Stimulated activated CD8-positive, alpha-beta memory T cell treated with anti-CD3 and anti-CD28 coated beads, Interleukin-4, amount 100 ng/mL, for 24 hours (primary cell): ENCODE measurements around the gene GLCCI1.

Experiments
- DNase-seq: peaks from one replicate; pipeline ENCODE4 v3.0.0-alpha.2; 2020; ENCODE audit warnings: low read depth

The GLCCI1 gene

GRCh38 chr7:7968544-7969305, at the start of gene GLCCI1:
GLCCI1 (plus strand) TSS chr7:7968796; CDS start chr7:7969351, 555 bp downstream.
- peak; percentile 95 for DNase-seq

- DNase-seq: no peak
Measured at GRCh38 chr7:7919449-7919945, 49.1 kb upstream of the GLCCI1 start.

- DNase-seq: no peak
Measured at GRCh38 chr7:7920056-7920455, 48.5 kb upstream of the GLCCI1 start.

- no peak for DNase-seq
Measured at GRCh38 chr7:7920481-7920880, 48.1 kb upstream of the GLCCI1 start.

GRCh38 chr7:7921830-7922229, 46.8 kb upstream of the GLCCI1 start:
- no peak for DNase-seq

GRCh38 chr7:7922684-7923385, 45.8 kb upstream of the GLCCI1 start:
- DNase-seq: no peak

GRCh38 chr7:7923818-7924217, 44.8 kb upstream of the GLCCI1 start:
- DNase-seq: no peak

GRCh38 chr7:7924303-7924702, 44.3 kb upstream of the GLCCI1 start:
- DNase-seq: no peak

- no peak for DNase-seq
Measured at GRCh38 chr7:7931626-7932025, 37.0 kb upstream of the GLCCI1 start.

- no peak for DNase-seq
Measured at GRCh38 chr7:7932553-7932952, 36.0 kb upstream of the GLCCI1 start.

- no peak for DNase-seq
Measured at GRCh38 chr7:7933915-7934526, 34.6 kb upstream of the GLCCI1 start.

- DNase-seq: no peak
Measured at GRCh38 chr7:7934945-7935344, 33.7 kb upstream of the GLCCI1 start.

GRCh38 chr7:7938471-7938870, 30.1 kb upstream of the GLCCI1 start:
- no peak for DNase-seq

- DNase-seq: no peak
Measured at GRCh38 chr7:7943951-7944350, 24.6 kb upstream of the GLCCI1 start.

GRCh38 chr7:7944619-7945282, 23.8 kb upstream of the GLCCI1 start:
- peak; percentile 32 for DNase-seq

GRCh38 chr7:7946486-7946885, 22.1 kb upstream of the GLCCI1 start:
- DNase-seq: no peak

GRCh38 chr7:7948232-7948631, 20.4 kb upstream of the GLCCI1 start:
- no peak for DNase-seq

GRCh38 chr7:7953806-7954205, 14.8 kb upstream of the GLCCI1 start:
- no peak for DNase-seq

GRCh38 chr7:7956531-7957128, 12.0 kb upstream of the GLCCI1 start:
- no peak for DNase-seq

GRCh38 chr7:7957513-7957912, 11.1 kb upstream of the GLCCI1 start:
- no peak for DNase-seq

GRCh38 chr7:7959979-7960670, 8.5 kb upstream of the GLCCI1 start:
- no peak for DNase-seq
